Nephron progenitor cell (in vitro differentiated cells): ENCODE measurements around the gene HOXC5.

ENCODE experiments used
- DNase-seq: peaks from one replicate; pipeline ENCODE4 v3.0.0; 2021
- H3K27ac Mint-ChIP-seq: 2 replicates; pipeline ENCODE4 v1.8.0; 2021; ENCODE audit warnings: mild to moderate bottlenecking, moderate library complexity, mixed read lengths
- H3K27me3 Mint-ChIP-seq: 2 replicates; pipeline ENCODE4 v1.8.0; 2021; ENCODE audit warnings: mild to moderate bottlenecking, low read depth, mixed read lengths; ENCODE audit not compliant: poor library complexity
- H3K36me3 Mint-ChIP-seq: 2 replicates; pipeline ENCODE4 v1.8.0; 2021; ENCODE audit warnings: low read depth, mixed read lengths
- H3K4me1 Mint-ChIP-seq: 2 replicates; pipeline ENCODE4 v1.8.0; 2021; ENCODE audit warnings: mixed read lengths
- H3K4me3 Mint-ChIP-seq: 2 replicates; pipeline ENCODE4 v1.8.0; 2021; ENCODE audit warnings: mild to moderate bottlenecking, moderate library complexity, mixed read lengths
- H3K9me3 Mint-ChIP-seq: 2 replicates; pipeline ENCODE4 v1.8.0; 2021; ENCODE audit warnings: mild to moderate bottlenecking, moderate library complexity, mixed read lengths
- CTCF ChIP-seq: fragments of 200-600 bp; sonication (generic); IDR thresholded peaks from 2 replicates; pipeline ENCODE4 v1.5.0; 2021; ENCODE audit warnings: antibody characterized with exemption

Gene HOXC5

GRCh38 chr12:54012631-54013409 lies 20.0 kb upstream of the HOXC5 start:
- Mint-ChIP-seq H3K4me1 (peaks cover 62% of the 10 kb centered on the region), H3K27me3 (peaks cover 6% of the 10 kb centered on the region), H3K27ac (peak overlapping the region; percentile 98), H3K36me3 (peaks cover 21% of the 10 kb centered on the region), H3K9me3 (no peaks in the 10 kb centered on the region), H3K4me3 (peak overlapping the region; percentile 91)
- DNase-seq, result no peak
- no peak for TF ChIP-seq CTCF

- peaks cover 6% of the 10 kb centered on the region for H3K27me3 Mint-ChIP-seq
- no peak for DNase-seq
- H3K4me3 Mint-ChIP-seq, result peak overlapping the region; percentile 91
- no peaks in the 10 kb centered on the region for H3K9me3 Mint-ChIP-seq
- H3K27ac Mint-ChIP-seq, result peak overlapping the region; percentile 97
- TF ChIP-seq CTCF, result no peak
- H3K36me3 Mint-ChIP-seq, result peaks cover 24% of the 10 kb centered on the region
- peaks cover 56% of the 10 kb centered on the region for H3K4me1 Mint-ChIP-seq
Measured at GRCh38 chr12:54014377-54015017, 18.4 kb upstream of the HOXC5 start.

- peaks cover 61% of the 10 kb centered on the region for H3K4me1 Mint-ChIP-seq
Measured at GRCh38 chr12:54015018-54015931, 17.6 kb upstream of the HOXC5 start.

GRCh38 chr12:54016051-54016450 lies 16.8 kb upstream of the HOXC5 start:
- Mint-ChIP-seq H3K4me1 (peaks cover 55% of the 10 kb centered on the region), H3K27me3 (peaks cover 6% of the 10 kb centered on the region), H3K4me3 (peak overlapping the region; percentile 91), H3K36me3 (peaks cover 24% of the 10 kb centered on the region), H3K27ac (peak overlapping the region; percentile 97), H3K9me3 (no peaks in the 10 kb centered on the region)
- no peak for TF ChIP-seq CTCF
- no peak for DNase-seq

More at GRCh38 chr12:54015018-54015931, 17.6 kb upstream of the HOXC5 start:
- H3K4me3 Mint-ChIP-seq, result peak overlapping the region; percentile 91
- H3K27me3 Mint-ChIP-seq, result peaks cover 6% of the 10 kb centered on the region
- H3K36me3 Mint-ChIP-seq, result peaks cover 24% of the 10 kb centered on the region
- peak overlapping the region; percentile 97 for H3K27ac Mint-ChIP-seq
- DNase-seq, result no peak
- H3K9me3 Mint-ChIP-seq, result no peaks in the 10 kb centered on the region
- TF ChIP-seq CTCF, result no peak

- DNase-seq, result peak; percentile 75
- H3K27ac Mint-ChIP-seq, result peak overlapping the region; percentile 97
Measured at GRCh38 chr12:54016478-54016964, 16.3 kb upstream of the HOXC5 start.

More at GRCh38 chr12:54016478-54016964, 16.3 kb upstream of the HOXC5 start:
- Mint-ChIP-seq H3K4me3 (peak overlapping the region; percentile 91), H3K9me3 (no peaks in the 10 kb centered on the region), H3K27me3 (peaks cover 8% of the 10 kb centered on the region), H3K36me3 (peaks cover 29% of the 10 kb centered on the region), H3K4me1 (peaks cover 54% of the 10 kb centered on the region)
- no peak for TF ChIP-seq CTCF
